Activated T-helper 2 cell treated with anti-CD3 and anti-CD28 coated beads, Interferon-gamma antibody, Interleukin-2, Interleukin-4, amounts not matched to agents 10 μg/mL and 5 μg/mL and 100 μg/mL, durations not matched to agents 14 hours and 24 hours and 36 hours (primary cell): ENCODE measurements around the gene DCAKD. TPM values are rescaled to one million over a fixed set of nuclear protein-coding genes. Genes with fewer than 3 reads are reported as not detected.
A peak's percentile ranks its signal among the peaks of the same experiment; 100 is the strongest.

Source experiments
- DNase-seq: peaks from one replicate; pipeline ENCODE4 v3.0.0; 2021; ENCODE audit warnings: low spot score
- H3K27ac Mint-ChIP-seq: one replicate; pipeline ENCODE4 v1.8.0; 2021; ENCODE audit warnings: mixed read lengths
- H3K27me3 Mint-ChIP-seq: one replicate; pipeline ENCODE4 v1.8.0; 2021; ENCODE audit warnings: low read depth, mixed read lengths
- H3K36me3 Mint-ChIP-seq: one replicate; pipeline ENCODE4 v1.8.0; 2021; ENCODE audit warnings: low read depth, mixed read lengths
- H3K4me1 Mint-ChIP-seq: one replicate; pipeline ENCODE4 v1.8.0; 2021; ENCODE audit warnings: low read depth, mixed read lengths
- H3K4me3 Mint-ChIP-seq: one replicate; pipeline ENCODE4 v1.8.0; 2021; ENCODE audit warnings: low read depth, mild to moderate bottlenecking, moderate library complexity, mixed read lengths
- H3K9me3 Mint-ChIP-seq: one replicate; pipeline ENCODE4 v1.8.0; 2021; ENCODE audit warnings: mixed read lengths
- intact Hi-C: fragments of 100-400 bp; cut with micrococcal nuclease; formaldehyde crosslinking; loops from one replicate; pipeline ENCODE4 v1.15.1; 2023
- total RNA-seq: library from RNA; stranded (reverse); gene quantifications from 2 replicates; pipeline ENCODE4 v1.2.3, GENCODE V29; 2022

Gene DCAKD
- total RNA-seq, 1 donor from 2014 or later: 30.0 TPM

- DNase-seq: no peak
- Mint-ChIP-seq H3K36me3 (peaks cover 23% of the 10 kb centered on the region), H3K4me1 (peaks cover 3% of the 10 kb centered on the region), H3K27ac (no peak overlapping the region), H3K4me3 (no peak overlapping the region), H3K27me3 (no peaks in the 10 kb centered on the region), H3K9me3 (no peaks in the 10 kb centered on the region)
- intact Hi-C loops: no loop called here
Observed at GRCh38 chr17:45035848-45036247, 15.6 kb downstream of the DCAKD start.

- Mint-ChIP-seq H3K4me3 (no peak overlapping the region), H3K27ac (no peak overlapping the region), H3K9me3 (no peaks in the 10 kb centered on the region), H3K36me3 (peaks cover 34% of the 10 kb centered on the region), H3K4me1 (peaks cover 3% of the 10 kb centered on the region), H3K27me3 (no peaks in the 10 kb centered on the region)
- intact Hi-C loops: no loop called here
- DNase-seq: no peak
Observed at GRCh38 chr17:45034599-45034998, 16.8 kb downstream of the DCAKD start.

- no peaks in the 10 kb centered on the region for H3K27me3 Mint-ChIP-seq
- no peak overlapping the region for H3K27ac Mint-ChIP-seq
- intact Hi-C loops: no loop called here
- no peaks in the 10 kb centered on the region for H3K9me3 Mint-ChIP-seq
- no peak for DNase-seq
- H3K4me3 Mint-ChIP-seq: no peak overlapping the region
- no peaks in the 10 kb centered on the region for H3K4me1 Mint-ChIP-seq
- peaks cover 36% of the 10 kb centered on the region for H3K36me3 Mint-ChIP-seq
Observed at GRCh38 chr17:45032174-45032541, 19.3 kb downstream of the DCAKD start.

GRCh38 chr17:45031231-45032173 lies 19.9 kb downstream of the DCAKD start:
- no peak overlapping the region for H3K27ac Mint-ChIP-seq
- no peaks in the 10 kb centered on the region for H3K9me3 Mint-ChIP-seq
- DNase-seq: no peak
- H3K27me3 Mint-ChIP-seq: no peaks in the 10 kb centered on the region
- H3K36me3 Mint-ChIP-seq: peaks cover 40% of the 10 kb centered on the region
- intact Hi-C loops: no loop called here
- no peak overlapping the region for H3K4me3 Mint-ChIP-seq
- H3K4me1 Mint-ChIP-seq: no peaks in the 10 kb centered on the region

- intact Hi-C loops: no loop called here
- no peak overlapping the region for H3K4me3 Mint-ChIP-seq
Observed at GRCh38 chr17:45030733-45031132, 20.7 kb downstream of the DCAKD start.

GRCh38 chr17:45029758-45030423 lies 21.5 kb downstream of the DCAKD start:
- H3K4me3 Mint-ChIP-seq: no peak overlapping the region
- no peak for DNase-seq
- no peaks in the 10 kb centered on the region for H3K9me3 Mint-ChIP-seq
- H3K4me1 Mint-ChIP-seq: no peaks in the 10 kb centered on the region
- peaks cover 41% of the 10 kb centered on the region for H3K36me3 Mint-ChIP-seq
- no peak overlapping the region for H3K27ac Mint-ChIP-seq
- intact Hi-C loops: no loop called here
- H3K27me3 Mint-ChIP-seq: no peaks in the 10 kb centered on the region

More at GRCh38 chr17:45030733-45031132, 20.7 kb downstream of the DCAKD start:
- Mint-ChIP-seq H3K27ac (no peak overlapping the region), H3K36me3 (peaks cover 41% of the 10 kb centered on the region), H3K4me1 (no peaks in the 10 kb centered on the region), H3K27me3 (no peaks in the 10 kb centered on the region), H3K9me3 (no peaks in the 10 kb centered on the region)
- no peak for DNase-seq

- DNase-seq: no peak
- H3K36me3 Mint-ChIP-seq: peaks cover 34% of the 10 kb centered on the region
- no peak overlapping the region for H3K27ac Mint-ChIP-seq
- no peak overlapping the region for H3K4me3 Mint-ChIP-seq
- H3K27me3 Mint-ChIP-seq: no peaks in the 10 kb centered on the region
- H3K9me3 Mint-ChIP-seq: no peaks in the 10 kb centered on the region
- no peaks in the 10 kb centered on the region for H3K4me1 Mint-ChIP-seq
- intact Hi-C loops: no loop called here
Observed at GRCh38 chr17:45029096-45029495, 22.3 kb downstream of the DCAKD start.

GRCh38 chr17:45022655-45023339 lies 28.6 kb downstream of the DCAKD start:
- DNase-seq: no peak
- intact Hi-C loops: loop anchor here (1.0 to 5.0 kb wide), 2 partner anchors 75 to 102 kb away; partner anchors contain the start of gene KIF18B
- Mint-ChIP-seq H3K4me1 (peaks cover 19% of the 10 kb centered on the region), H3K27ac (no peak overlapping the region), H3K27me3 (peaks cover 28% of the 10 kb centered on the region), H3K36me3 (peaks cover 21% of the 10 kb centered on the region), H3K4me3 (no peak overlapping the region), H3K9me3 (no peaks in the 10 kb centered on the region)

GRCh38 chr17:45022288-45022648 lies 29.2 kb downstream of the DCAKD start:
- Mint-ChIP-seq H3K4me1 (peaks cover 19% of the 10 kb centered on the region), H3K27me3 (peaks cover 28% of the 10 kb centered on the region), H3K27ac (no peak overlapping the region), H3K4me3 (no peak overlapping the region), H3K9me3 (no peaks in the 10 kb centered on the region), H3K36me3 (peaks cover 21% of the 10 kb centered on the region)
- intact Hi-C loops: loop anchor here (1.0 to 5.0 kb wide), 2 partner anchors 75 to 102 kb away; partner anchors contain the start of gene KIF18B
- no peak for DNase-seq

- peak overlapping the region; percentile 24 for H3K4me3 Mint-ChIP-seq
- H3K27me3 Mint-ChIP-seq: peaks cover 29% of the 10 kb centered on the region
- intact Hi-C loops: loop anchor here (1.0 to 5.0 kb wide), 2 partner anchors 74 to 101 kb away; partner anchors contain the start of gene KIF18B
- peak; percentile 56 for DNase-seq
- H3K36me3 Mint-ChIP-seq: peaks cover 20% of the 10 kb centered on the region
- no peak overlapping the region for H3K27ac Mint-ChIP-seq
- H3K9me3 Mint-ChIP-seq: no peaks in the 10 kb centered on the region
- H3K4me1 Mint-ChIP-seq: peaks cover 19% of the 10 kb centered on the region
Observed at GRCh38 chr17:45021607-45022287, 29.7 kb downstream of the DCAKD start.

GRCh38 chr17:45020354-45021138 lies 30.9 kb downstream of the DCAKD start:
- Mint-ChIP-seq H3K36me3 (peaks cover 16% of the 10 kb centered on the region), H3K27ac (no peak overlapping the region), H3K4me3 (no peak overlapping the region), H3K9me3 (no peaks in the 10 kb centered on the region), H3K4me1 (peaks cover 19% of the 10 kb centered on the region), H3K27me3 (peaks cover 31% of the 10 kb centered on the region)
- intact Hi-C loops: loop anchor here (5.0 kb wide), 1 partner anchor 73 kb away; the partner anchor contains the start of gene KIF18B
- no peak for DNase-seq
